ENCODE results near the gene KAT6B.

The KAT6B gene

DNA sequence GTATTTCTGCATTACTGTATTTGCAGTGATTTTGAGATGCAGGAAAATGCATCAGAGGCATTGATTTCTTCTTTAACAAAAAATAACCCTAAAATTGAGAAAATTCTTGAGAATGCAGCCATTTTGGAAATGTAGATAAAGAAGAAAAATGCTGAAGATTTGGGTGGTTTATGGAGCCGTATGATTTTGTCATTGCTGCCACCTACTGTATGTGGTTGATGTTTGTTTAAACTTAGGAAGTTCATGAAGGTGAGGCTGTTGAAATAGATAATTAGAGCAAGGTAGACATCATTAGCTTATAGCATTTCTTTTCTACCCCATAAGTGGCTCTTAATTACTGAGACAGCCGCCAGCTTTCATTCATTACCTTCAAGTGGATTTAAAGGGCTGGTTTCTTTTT, 193.0 kb downstream of the KAT6B start:
- H3K4me3 ChIP-seq (ENCODE audit: control insufficient read depth, low read depth, low read length): no peak overlapping the region
- TF ChIP-seq, protein P1, sequence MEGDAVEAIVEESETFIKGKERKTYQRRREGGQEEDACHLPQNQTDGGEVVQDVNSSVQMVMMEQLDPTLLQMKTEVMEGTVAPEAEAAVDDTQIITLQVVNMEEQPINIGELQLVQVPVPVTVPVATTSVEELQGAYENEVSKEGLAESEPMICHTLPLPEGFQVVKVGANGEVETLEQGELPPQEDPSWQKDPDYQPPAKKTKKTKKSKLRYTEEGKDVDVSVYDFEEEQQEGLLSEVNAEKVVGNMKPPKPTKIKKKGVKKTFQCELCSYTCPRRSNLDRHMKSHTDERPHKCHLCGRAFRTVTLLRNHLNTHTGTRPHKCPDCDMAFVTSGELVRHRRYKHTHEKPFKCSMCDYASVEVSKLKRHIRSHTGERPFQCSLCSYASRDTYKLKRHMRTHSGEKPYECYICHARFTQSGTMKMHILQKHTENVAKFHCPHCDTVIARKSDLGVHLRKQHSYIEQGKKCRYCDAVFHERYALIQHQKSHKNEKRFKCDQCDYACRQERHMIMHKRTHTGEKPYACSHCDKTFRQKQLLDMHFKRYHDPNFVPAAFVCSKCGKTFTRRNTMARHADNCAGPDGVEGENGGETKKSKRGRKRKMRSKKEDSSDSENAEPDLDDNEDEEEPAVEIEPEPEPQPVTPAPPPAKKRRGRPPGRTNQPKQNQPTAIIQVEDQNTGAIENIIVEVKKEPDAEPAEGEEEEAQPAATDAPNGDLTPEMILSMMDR (conservative IDR thresholded peaks at IDR 0.05; ENCODE audit: control insufficient read depth, insufficient read depth, low read depth, low read length): peak; percentile 37
- DNase-seq (ENCODE audit: low read depth): peak; percentile 50

DNA sequence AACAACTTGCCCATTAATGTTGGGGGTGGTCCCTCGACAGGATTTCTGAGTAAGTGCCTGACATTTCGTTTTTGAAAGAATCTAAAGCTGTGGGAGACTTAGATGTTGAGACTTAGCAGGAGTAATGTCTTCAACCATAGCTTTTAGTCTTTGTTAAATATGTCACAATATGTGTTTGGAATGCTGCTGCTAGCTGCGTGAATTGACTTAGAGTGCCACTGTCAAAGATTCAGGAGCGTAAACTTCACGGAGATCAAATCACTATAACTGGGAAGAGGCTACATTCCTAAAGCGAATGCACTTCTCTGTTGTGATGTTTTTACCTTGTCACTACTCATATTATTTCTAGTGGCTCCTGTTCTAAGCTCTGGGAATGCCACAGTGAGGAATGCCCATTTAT, 193.8 kb downstream of the KAT6B start:
- no peak for DNase-seq (ENCODE audit: low read depth)
- TF ChIP-seq, protein P1 (conservative IDR thresholded peaks at IDR 0.05; ENCODE audit: control insufficient read depth, insufficient read depth, low read depth, low read length): no peak
- H3K4me3 ChIP-seq (ENCODE audit: control insufficient read depth, low read depth, low read length): no peak overlapping the region

DNA sequence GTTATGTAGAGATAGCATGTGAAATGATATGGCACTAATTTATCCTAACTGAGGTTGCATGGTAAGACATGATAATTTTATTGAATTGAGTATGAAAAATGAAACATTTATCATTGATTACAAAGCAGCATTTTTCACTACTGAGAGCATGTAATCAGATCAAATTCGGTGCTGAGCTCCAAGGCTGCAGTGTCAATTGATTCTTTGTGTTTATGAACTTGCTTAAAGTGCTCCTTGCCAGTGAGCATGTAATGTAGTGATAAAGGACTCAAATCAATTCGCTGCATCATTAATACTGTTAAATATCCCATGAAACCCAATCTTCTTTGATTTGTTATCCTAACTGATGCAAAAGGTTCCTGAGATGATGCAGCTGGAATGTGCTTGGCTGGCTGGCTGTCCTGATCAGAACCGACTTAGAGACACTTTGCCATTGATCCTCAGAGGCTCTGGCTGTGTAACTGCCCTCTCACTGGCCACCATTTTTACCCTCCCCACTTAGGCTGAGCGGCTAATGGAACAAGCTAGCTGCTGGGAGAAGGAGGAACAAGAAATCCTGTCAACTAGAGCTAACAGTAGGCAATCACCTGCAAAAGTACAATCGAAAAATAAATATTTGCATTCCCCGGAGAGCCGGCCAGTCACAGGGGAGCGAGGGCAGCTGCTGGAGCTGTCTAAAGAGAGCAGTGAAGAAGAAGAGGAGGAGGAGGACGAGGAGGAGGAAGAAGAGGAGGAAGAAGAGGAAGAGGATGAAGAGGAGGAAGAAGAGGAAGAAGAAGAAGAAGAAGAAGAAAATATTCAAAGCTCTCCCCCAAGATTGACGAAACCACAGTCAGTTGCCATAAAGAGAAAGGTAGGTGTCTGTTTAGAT, 195.2 kb downstream of the KAT6B start:
- no peak for DNase-seq (ENCODE audit: low read depth)
- no peak overlapping the region for H3K4me3 ChIP-seq (ENCODE audit: control insufficient read depth, low read depth, low read length)
- TF ChIP-seq, protein P1 (conservative IDR thresholded peaks at IDR 0.05; ENCODE audit: control insufficient read depth, insufficient read depth, low read depth, low read length): no peak

- H3K4me3 ChIP-seq (ENCODE audit: control insufficient read depth, low read depth, low read length): no peak overlapping the region
- TF ChIP-seq, protein P1 (conservative IDR thresholded peaks at IDR 0.05; ENCODE audit: control insufficient read depth, insufficient read depth, low read depth, low read length): no peak
- DNase-seq (ENCODE audit: low read depth): no peak
Measured at GRCh38 chr10:75023074-75023473, 196.7 kb downstream of the KAT6B start.

DNA sequence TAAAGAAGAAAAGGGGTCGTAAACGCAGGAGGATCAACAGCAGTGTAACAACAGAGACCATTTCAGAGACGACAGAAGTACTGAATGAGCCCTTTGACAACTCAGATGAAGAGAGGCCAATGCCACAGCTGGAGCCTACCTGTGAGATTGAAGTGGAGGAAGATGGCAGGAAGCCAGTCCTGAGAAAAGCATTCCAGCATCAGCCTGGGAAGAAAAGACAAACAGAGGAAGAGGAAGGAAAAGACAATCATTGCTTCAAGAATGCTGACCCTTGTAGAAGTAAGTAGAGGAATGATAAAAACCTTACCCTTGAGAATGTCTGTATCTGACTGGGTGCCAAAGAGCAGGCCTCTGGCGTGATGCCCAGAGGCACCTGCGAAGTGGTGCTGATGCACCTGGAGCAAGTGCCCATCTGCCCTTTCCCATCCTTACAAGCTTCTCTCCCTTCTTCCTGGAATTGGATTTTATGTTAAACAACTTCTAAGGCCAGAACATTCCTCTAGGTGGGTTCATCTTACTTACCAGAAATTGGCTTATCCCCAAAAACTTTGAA, 198.6 kb downstream of the KAT6B start:
- DNase-seq (ENCODE audit: low read depth): no peak
- no peak overlapping the region for H3K4me3 ChIP-seq (ENCODE audit: control insufficient read depth, low read depth, low read length)
- TF ChIP-seq, protein P1 (conservative IDR thresholded peaks at IDR 0.05; ENCODE audit: control insufficient read depth, insufficient read depth, low read depth, low read length): no peak

GRCh38 chr10:75028049-75028448, 201.6 kb downstream of the KAT6B start:
- H3K4me3 ChIP-seq (ENCODE audit: control insufficient read depth, low read depth, low read length): no peak overlapping the region
- no peak for DNase-seq (ENCODE audit: low read depth)
- TF ChIP-seq, protein P1 (conservative IDR thresholded peaks at IDR 0.05; ENCODE audit: control insufficient read depth, insufficient read depth, low read depth, low read length): no peak
